HAP-1 (cell line): ENCODE measurements around the gene RNF19B.

ENCODE experiments used
- DNase-seq, 2 experiments: peaks; one replicate each; pipeline ENCODE4 v3.0.0-alpha.2; 2016 to 2020; ENCODE audit warnings: low spot score in 2 of 2
- H3K27me3 ChIP-seq: fragments of 250-450 bp; sonication (Bioruptor Pico); 2 replicates; pipeline ENCODE4 v1.5.1; 2020; ENCODE audit warnings: low read depth, mild to moderate bottlenecking, moderate library complexity
- H3K36me3 ChIP-seq: fragments of 250-450 bp; sonication (Bioruptor Pico); replicated peaks from 2 replicates; pipeline ENCODE4 v1.5.1; 2020; ENCODE audit warnings: mild to moderate bottlenecking
- H3K4me1 ChIP-seq: fragments of 250-450 bp; sonication (Bioruptor Pico); 2 replicates; pipeline ENCODE4 v1.5.1; 2020; ENCODE audit warnings: mild to moderate bottlenecking
- H3K4me3 ChIP-seq: fragments of 250-450 bp; sonication (Bioruptor Pico); 2 replicates; pipeline ENCODE4 v1.5.1; 2020; ENCODE audit warnings: mild to moderate bottlenecking, moderate library complexity
- H3K9me3 ChIP-seq: fragments of 250-450 bp; sonication (Bioruptor Pico); 2 replicates; pipeline ENCODE4 v1.5.1; 2020; ENCODE audit warnings: mild to moderate bottlenecking, moderate library complexity
- in situ Hi-C: fragments of 300-500 bp; cut with MboI; formaldehyde crosslinking; loops from 3 replicates; pipeline ENCODE4 v1.14.3; 2020; ENCODE audit warnings: low sequenced_read_pairs, inconsistent platforms, mixed read lengths

The RNF19B gene

DNA sequence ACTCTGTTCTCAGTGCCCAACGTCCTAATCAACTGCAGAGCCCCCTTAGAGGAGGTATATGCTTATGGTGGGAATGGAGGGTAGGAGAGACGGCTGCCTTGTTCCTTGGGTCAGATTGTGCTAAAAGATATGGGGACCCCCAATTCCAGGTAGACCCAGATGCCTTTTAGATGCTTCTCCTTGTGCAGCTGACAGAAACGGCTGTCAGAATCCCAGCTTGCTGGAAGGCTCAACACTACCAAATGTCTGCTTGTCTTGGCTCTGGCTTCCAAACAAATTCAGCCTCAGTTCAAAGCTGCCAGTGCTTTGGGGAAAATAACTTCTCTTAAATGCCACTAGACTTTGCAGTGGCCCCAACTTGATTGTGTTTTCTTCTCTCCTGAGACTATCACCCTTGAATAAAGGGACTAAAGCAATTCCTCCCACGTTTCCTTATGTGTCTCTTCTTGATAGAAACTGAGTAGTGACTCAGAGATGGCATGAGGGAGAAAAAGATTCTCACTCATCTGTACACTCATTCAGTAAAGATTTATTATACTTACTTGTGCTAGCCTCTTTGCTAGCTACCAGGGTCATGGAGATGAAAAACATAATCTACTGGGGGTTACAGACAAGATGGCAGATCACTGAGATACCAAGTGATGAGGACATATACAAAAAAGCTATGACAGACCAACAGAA lies 3.4 kb upstream of the RNF19B start:
- no peak overlapping the region for H3K4me3 ChIP-seq
- H3K4me1 ChIP-seq: peaks cover 4% of the 10 kb centered on the region; the same call in 1 of the 2 replicates
- H3K9me3 ChIP-seq: no peaks in the 10 kb centered on the region
- no peak for DNase-seq
- H3K36me3 ChIP-seq: no peaks in the 10 kb centered on the region
- in situ Hi-C loops: no loop called here
- peaks cover 3% of the 10 kb centered on the region; the same call in 1 of the 2 replicates for H3K27me3 ChIP-seq

DNA sequence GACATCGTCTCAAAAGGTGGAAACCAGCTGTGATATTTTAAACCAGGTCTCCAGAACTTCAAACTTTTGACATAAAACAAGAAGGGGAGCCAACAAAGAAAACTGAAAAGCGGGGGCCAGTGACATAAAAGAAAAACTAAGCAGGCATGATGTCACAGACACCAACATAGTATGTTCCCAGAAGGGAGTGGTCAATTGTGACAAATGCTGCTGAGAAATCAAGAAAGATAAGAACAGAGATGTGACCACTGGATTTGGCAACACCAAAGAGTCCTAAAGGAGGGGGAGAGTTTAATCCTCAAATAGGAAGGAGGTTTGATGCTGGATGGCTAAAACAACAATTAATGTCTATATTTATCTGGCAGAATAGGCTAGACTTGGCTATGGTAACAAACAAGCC lies 2.3 kb upstream of the RNF19B start:
- Histone ChIP-seq H3K36me3 (no peaks in the 10 kb centered on the region), H3K27me3 (peaks cover 3% of the 10 kb centered on the region; the same call in 1 of the 2 replicates), H3K4me3 (no peak overlapping the region), H3K4me1 (peaks cover 8% of the 10 kb centered on the region; the same call in 1 of the 2 replicates), H3K9me3 (no peaks in the 10 kb centered on the region)
- no peak for DNase-seq
- in situ Hi-C loops: no loop called here

DNA sequence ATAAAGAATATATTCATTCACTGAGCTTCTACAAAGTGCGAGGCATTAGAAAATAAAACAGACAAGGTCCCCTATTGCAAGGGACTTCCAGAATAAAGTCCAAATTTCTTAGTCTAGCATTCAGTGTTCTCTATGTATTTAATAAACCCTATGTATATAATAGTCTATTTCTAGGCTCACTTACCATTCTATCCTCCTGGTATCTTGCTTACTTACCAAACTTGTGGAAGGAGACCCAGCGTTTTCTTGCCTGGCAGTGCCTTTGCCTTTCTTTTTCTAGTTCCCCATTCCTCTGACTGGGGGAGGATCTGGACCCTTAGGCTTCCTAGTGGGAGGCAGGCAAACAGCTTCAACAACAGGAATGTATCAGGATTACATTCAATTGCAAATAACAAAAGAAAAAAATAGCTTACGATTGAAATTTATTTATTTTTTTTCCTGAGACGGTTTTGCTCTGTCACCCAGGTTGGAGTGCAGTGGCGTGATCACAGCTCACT lies 690 bp upstream of the RNF19B start:
- Histone ChIP-seq H3K36me3 (no peaks in the 10 kb centered on the region), H3K4me3 (peak overlapping the region; percentile 61), H3K4me1 (peaks cover 13% of the 10 kb centered on the region), H3K9me3 (no peaks in the 10 kb centered on the region), H3K27me3 (no peaks in the 10 kb centered on the region; the same call in 1 of the 2 replicates)
- in situ Hi-C loops: no loop called here
- DNase-seq: no peak

DNA sequence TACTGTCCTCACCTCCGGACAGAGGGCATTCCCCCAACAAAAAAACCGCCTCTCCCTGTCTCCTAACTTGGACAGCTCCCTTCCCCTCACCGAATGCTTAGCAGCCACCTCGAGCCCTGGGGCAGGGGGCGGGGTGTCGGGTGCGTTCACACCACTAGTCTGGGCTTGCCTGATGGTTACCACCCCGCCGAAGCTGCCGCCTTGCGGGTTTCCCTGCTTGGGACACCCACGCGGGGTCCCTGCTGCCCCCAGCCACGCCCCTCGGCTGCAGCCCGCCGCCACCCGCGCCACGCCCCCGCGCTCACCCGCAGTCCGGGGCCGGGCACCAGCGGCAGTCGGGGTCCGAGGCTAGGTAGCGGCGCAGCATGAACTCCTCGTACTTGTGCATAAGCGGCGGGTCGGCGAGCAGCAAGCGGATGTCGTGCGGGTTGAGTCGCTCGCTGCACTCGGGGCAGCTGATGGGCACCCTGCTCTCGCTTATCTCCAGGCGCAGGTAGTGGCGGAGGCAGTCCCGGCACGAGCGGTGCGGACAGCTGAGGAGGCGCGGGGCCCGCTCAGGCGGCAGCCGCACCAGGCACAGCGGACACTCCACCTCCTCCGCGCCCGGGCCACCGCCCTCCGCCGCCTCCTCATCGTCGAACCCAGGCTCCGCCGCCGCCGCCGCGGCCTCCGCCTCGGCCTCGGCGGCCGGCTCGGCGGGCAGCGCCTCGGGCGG lies 706 bp downstream of the RNF19B start:
- DNase-seq: peak; percentile 58 to 88
- no peaks in the 10 kb centered on the region for H3K36me3 ChIP-seq
- peak overlapping the region; percentile 61 for H3K4me3 ChIP-seq
- no peaks in the 10 kb centered on the region for H3K9me3 ChIP-seq
- H3K4me1 ChIP-seq: peaks cover 13% of the 10 kb centered on the region
- in situ Hi-C loops: no loop called here
- no peaks in the 10 kb centered on the region; the same call in 1 of the 2 replicates for H3K27me3 ChIP-seq

DNA sequence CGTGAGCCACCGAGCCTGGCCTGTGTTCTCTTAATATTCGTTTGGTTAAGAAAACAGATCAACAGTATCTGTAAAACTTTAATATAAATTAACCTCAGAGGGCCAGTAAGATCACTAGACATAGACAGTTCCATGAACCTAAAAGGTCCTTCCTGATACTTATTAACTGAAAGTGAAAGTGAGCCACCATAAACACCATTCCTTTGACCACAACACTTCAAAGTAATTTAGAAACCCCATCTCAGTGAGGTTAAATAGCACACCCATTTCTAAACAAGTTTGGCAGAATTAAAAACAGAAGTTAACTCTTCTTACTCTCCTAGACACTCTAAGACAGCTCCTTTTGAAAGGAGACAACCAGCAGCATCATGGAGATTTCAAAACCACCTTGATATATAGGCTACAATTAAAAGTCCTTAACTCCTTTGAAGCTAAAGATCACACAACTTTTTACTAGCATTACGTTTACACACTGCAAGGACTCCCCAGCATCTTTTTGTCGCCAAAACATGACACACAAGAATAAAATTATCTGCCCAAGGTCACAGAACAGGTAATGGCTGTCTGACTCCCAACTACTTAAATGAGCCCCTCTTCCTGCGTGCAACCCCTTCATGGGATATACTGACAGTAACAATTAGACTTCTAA lies 2.2 kb downstream of the RNF19B start:
- Histone ChIP-seq H3K4me1 (peaks cover 13% of the 10 kb centered on the region), H3K4me3 (peak overlapping the region; percentile 61), H3K9me3 (no peaks in the 10 kb centered on the region), H3K36me3 (no peaks in the 10 kb centered on the region), H3K27me3 (no peaks in the 10 kb centered on the region; the same call in 1 of the 2 replicates)
- DNase-seq: no peak
- in situ Hi-C loops: no loop called here

GRCh38 chr1:32960819-32961355 lies 3.7 kb downstream of the RNF19B start:
- Histone ChIP-seq H3K36me3 (no peaks in the 10 kb centered on the region), H3K4me1 (peaks cover 13% of the 10 kb centered on the region), H3K4me3 (no peak overlapping the region), H3K9me3 (no peaks in the 10 kb centered on the region), H3K27me3 (no peaks in the 10 kb centered on the region)
- in situ Hi-C loops: no loop called here
- DNase-seq: no peak

DNA sequence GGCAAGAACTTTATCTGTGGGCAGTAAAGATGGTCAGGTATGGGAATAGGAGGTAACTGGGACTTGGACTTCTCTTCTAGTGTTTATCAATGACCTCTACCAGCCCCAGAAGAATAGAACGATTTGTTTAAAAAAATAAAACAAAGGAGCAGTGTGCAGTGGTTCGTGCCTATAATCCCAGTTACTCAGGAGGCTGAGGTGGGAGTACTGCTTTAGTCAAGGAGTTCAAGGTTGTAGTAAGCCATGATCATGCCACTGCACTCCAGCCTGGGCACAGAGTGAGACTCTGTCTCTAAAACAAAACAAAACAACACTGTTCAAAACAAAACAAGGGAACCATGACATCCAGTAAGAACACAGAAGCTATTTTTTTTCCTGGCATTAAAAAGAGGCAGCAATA lies 4.3 kb downstream of the RNF19B start:
- H3K36me3 ChIP-seq: no peaks in the 10 kb centered on the region
- DNase-seq: no peak
- peaks cover 13% of the 10 kb centered on the region for H3K4me1 ChIP-seq
- H3K27me3 ChIP-seq: no peaks in the 10 kb centered on the region
- in situ Hi-C loops: no loop called here
- H3K4me3 ChIP-seq: no peak overlapping the region
- no peaks in the 10 kb centered on the region for H3K9me3 ChIP-seq

GRCh38 chr1:32958827-32959226 lies 5.8 kb downstream of the RNF19B start:
- H3K4me1 ChIP-seq: peaks cover 10% of the 10 kb centered on the region
- no peaks in the 10 kb centered on the region for H3K36me3 ChIP-seq
- DNase-seq: no peak
- in situ Hi-C loops: no loop called here
- no peak overlapping the region for H3K4me3 ChIP-seq
- H3K9me3 ChIP-seq: no peaks in the 10 kb centered on the region
- no peaks in the 10 kb centered on the region for H3K27me3 ChIP-seq

GRCh38 chr1:32957017-32957416 lies 7.6 kb downstream of the RNF19B start:
- Histone ChIP-seq H3K27me3 (no peaks in the 10 kb centered on the region), H3K4me1 (peaks cover 7% of the 10 kb centered on the region), H3K4me3 (no peak overlapping the region), H3K36me3 (no peaks in the 10 kb centered on the region), H3K9me3 (no peaks in the 10 kb centered on the region)
- in situ Hi-C loops: no loop called here
- DNase-seq: no peak

GRCh38 chr1:32954168-32954567 lies 10.4 kb downstream of the RNF19B start:
- Histone ChIP-seq H3K4me3 (no peak overlapping the region), H3K36me3 (no peaks in the 10 kb centered on the region), H3K4me1 (0 out of 2 replicates have a peak, but pooled peaks cover 2% of the 10 kb centered on the region), H3K27me3 (no peaks in the 10 kb centered on the region), H3K9me3 (no peaks in the 10 kb centered on the region)
- in situ Hi-C loops: no loop called here
- DNase-seq: no peak

GRCh38 chr1:32953495-32953894 lies 11.1 kb downstream of the RNF19B start:
- H3K4me3 ChIP-seq: no peak overlapping the region
- in situ Hi-C loops: no loop called here
- no peaks in the 10 kb centered on the region for H3K9me3 ChIP-seq
- DNase-seq: no peak
- no peaks in the 10 kb centered on the region for H3K27me3 ChIP-seq
- H3K36me3 ChIP-seq: no peaks in the 10 kb centered on the region
- 0 out of 2 replicates have a peak, but pooled peaks cover 2% of the 10 kb centered on the region for H3K4me1 ChIP-seq

DNA sequence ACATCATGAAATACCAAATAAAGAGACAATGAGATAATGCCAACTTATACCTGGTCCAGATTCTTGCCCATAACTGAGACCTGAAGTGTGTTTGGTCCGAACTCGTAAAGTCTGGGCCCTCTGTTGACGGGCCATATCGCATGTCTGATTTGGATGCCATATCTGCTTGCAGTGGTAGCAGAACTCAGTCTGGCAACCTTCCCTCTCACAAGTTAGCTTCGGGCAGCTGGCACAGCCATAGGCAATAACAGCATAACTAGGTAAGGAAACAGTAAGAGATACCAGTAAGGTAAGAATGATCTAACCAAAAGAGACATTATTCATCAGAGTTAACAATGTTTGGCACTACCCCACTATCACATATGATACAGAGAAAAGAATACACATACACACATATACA lies 15.1 kb downstream of the RNF19B start:
- Histone ChIP-seq H3K4me1 (peaks cover 9% of the 10 kb centered on the region), H3K27me3 (no peaks in the 10 kb centered on the region), H3K36me3 (peaks cover 7% of the 10 kb centered on the region), H3K9me3 (no peaks in the 10 kb centered on the region), H3K4me3 (no peak overlapping the region)
- in situ Hi-C loops: no loop called here
- no peak for DNase-seq

GRCh38 chr1:32948905-32949304 lies 15.7 kb downstream of the RNF19B start:
- Histone ChIP-seq H3K4me1 (peaks cover 9% of the 10 kb centered on the region), H3K27me3 (no peaks in the 10 kb centered on the region), H3K9me3 (no peaks in the 10 kb centered on the region), H3K36me3 (peaks cover 13% of the 10 kb centered on the region), H3K4me3 (no peak overlapping the region)
- in situ Hi-C loops: no loop called here
- no peak for DNase-seq

DNA sequence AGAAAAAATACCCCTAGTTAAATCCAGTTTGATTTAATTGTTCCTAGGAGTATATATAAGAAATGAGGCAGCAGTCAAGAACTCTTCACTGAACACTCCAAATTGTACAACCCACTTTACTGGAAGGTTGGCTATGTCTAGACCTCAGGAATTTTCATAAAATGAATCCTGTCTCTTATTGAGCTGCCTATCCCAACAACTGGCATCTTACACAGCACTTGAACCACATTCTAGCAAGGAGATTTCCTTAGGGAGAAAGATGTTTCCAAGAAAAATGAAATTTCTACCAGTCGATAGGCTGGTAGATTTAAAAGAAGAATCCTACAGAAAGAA lies 16.3 kb downstream of the RNF19B start:
- peaks cover 10% of the 10 kb centered on the region for H3K4me1 ChIP-seq
- no peak for DNase-seq
- in situ Hi-C loops: no loop called here
- H3K4me3 ChIP-seq: no peak overlapping the region
- no peaks in the 10 kb centered on the region for H3K27me3 ChIP-seq
- no peaks in the 10 kb centered on the region for H3K9me3 ChIP-seq
- H3K36me3 ChIP-seq: peaks cover 17% of the 10 kb centered on the region
